Stimulated activated CD4-positive, alpha-beta T cell treated with anti-CD3 and anti-CD28 coated beads, Interleukin-2, amount 100 ng/mL, for 4 hours (primary cell): ENCODE results near the gene SDSL.

Source experiments
- DNase-seq: peaks from one replicate; pipeline ENCODE4 v3.0.0-alpha.2; 2020; ENCODE audit warnings: low read depth

Gene SDSL

GRCh38 chr12:113422030-113422885, at the start of gene SDSL:
TSS of gene SDSL (plus strand) at chr12:113422380. CDS start at chr12:113427983, 5,603 bp downstream.
- DNase-seq, result no peak

DNA sequence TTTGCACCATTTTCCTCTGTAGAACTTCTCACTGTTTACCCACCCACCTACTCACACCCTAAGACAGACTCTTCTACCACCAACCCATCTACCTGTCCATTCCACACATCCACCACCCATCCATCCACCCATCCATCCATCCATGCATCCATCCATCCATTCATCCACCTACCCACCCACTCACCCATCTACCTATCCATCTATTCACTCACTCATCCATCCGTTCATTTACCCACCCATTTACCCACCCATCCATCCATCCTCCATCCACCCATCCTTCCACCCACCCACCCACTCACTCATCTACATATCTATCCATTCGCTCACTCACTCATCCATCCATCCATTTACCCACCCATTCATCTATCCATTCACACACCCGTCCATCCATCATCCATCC, 48.7 kb upstream of the SDSL start:
- DNase-seq, result no peak

DNA sequence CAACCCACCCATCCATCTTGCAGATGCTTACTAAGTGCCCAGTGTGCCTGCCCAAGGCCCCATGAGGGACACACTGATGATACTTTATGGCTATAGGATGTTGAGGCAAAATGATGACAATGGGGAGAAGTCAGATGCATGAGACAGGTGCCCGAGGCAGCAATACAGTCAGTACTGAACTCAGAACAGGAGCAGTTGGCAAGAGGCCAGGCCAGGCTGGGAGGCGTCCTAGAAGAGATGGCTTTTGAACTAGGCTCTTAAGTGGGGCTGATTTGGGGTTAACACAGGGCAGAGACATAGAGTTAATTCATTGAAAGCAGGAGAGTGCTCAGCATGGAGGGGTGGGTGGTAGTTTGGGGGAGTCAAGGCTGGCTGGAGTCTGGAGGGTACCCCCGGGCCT, 48.2 kb upstream of the SDSL start:
- DNase-seq, result no peak

GRCh38 chr12:113374823-113375428, 47.3 kb upstream of the SDSL start:
- no peak for DNase-seq

DNA sequence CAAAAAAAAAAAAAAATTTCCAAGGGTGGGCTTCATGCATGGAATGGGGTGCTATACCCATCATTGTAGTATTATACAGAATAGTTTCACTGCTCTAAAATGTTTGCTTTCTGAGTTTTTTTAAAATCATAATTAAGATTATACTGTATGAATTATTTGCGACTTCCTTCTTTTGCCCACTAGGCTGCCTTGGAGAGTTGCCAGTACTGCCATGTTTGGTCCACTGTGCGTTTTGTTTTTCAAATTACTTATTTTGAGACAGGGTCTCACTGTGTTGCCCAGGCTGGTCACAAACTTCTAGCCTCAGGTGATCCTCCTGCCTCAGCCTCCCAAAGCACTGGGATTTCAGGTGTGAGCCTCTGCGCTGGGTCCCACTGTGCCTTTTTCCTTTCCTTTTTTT, 43.9 kb upstream of the SDSL start:
- no peak for DNase-seq

GRCh38 chr12:113381220-113381619, 41.0 kb upstream of the SDSL start:
- no peak for DNase-seq

- no peak for DNase-seq
Measured at GRCh38 chr12:113382206-113382605, 40.0 kb upstream of the SDSL start.

DNA sequence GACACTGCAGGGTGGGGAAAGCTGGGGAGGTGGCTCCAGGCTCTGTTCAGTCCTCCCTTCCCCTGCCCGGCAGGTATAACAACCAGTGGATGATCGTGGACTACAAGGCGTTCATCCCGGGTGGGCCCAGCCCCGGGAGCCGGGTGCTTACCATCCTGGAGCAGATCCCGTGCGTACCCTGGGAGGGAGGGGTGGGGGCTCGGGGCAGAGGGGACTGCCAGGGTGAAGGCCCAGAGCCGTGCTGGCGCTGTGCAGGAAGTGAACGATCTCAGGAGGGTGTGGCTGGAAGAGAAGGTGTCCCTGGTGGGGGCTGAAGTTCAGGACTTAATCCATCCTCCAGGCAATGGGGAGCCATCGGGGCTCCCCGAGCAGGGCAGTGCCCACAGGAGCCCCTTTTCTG, 37.4 kb upstream of the SDSL start:
- DNase-seq, result no peak

DNA sequence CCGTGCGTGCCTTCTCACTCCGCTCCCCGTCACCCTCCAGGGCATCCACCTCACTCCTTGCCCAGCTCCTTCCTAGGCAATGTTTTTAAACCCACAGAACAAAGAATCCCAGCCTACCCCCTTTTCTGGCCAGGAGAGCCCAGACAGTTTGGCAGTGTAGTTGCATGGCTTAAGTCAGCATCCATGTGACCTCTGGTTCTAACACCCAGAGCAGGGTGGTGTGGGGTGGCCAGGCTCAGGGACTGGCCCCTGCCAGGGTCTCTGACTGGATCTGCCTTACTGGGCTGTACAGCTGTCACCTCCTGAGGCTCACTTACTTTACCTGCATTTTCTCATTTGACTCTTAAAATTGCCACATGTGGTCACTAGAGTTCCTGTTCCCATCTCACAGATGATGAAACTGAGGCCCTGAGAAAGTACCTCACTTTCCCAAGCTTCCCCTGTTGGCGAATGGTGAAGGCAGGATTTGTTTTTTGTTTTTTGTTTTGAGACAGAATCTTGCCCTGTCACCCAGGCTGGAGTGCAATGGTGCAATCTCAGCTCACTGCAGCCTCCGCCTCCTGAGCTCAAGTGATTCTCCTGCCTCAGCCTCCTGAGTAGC, 36.8 kb upstream of the SDSL start:
- no peak for DNase-seq

GRCh38 chr12:113386866-113387566, 35.2 kb upstream of the SDSL start:
- no peak for DNase-seq

GRCh38 chr12:113387631-113388030, 34.5 kb upstream of the SDSL start:
- no peak for DNase-seq

- no peak for DNase-seq
Measured at GRCh38 chr12:113388351-113388750, 33.8 kb upstream of the SDSL start.

- no peak for DNase-seq
Measured at GRCh38 chr12:113390064-113391043, 31.8 kb upstream of the SDSL start.

DNA sequence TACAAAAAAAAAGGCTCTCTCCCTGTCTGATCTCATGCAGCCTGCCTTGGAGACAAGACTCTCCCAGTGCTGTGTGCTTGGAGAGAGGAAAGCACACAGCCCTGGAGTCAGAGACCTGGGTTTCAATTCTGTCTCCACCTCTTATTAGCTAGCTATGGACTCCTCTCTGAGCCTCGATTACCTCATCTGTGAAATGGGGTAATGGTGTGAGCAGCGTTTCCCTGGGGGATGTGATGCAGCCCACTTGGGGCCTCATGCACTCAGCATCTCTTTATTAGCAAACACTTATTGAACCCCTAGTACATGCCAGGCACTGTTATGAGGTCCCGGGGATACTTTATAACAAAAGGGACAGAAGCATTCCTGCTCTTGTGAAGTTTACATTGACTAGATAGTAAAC, 31.0 kb upstream of the SDSL start:
- DNase-seq, result no peak

- no peak for DNase-seq
Measured at GRCh38 chr12:113391650-113392337, 30.4 kb upstream of the SDSL start.

DNA sequence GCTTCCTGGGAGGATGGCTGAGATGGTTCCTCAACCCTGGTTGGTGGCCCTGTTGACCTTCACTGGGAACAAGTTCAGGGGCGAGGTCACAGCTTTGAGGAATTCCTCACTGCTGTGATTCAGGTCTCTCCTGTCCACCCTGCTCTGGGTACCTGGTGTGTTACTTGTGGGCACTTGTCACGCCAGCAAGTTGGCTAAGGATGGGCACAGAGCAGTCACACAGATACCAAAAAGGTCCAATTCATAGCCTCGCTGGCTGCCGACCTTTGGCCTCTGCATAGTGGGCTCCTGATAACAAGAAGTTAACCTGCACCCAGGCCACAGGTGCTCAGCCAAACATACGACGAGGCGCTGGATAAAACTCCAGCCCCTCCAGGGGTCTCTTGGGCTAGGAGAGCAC, 29.7 kb upstream of the SDSL start:
- DNase-seq, result no peak

DNA sequence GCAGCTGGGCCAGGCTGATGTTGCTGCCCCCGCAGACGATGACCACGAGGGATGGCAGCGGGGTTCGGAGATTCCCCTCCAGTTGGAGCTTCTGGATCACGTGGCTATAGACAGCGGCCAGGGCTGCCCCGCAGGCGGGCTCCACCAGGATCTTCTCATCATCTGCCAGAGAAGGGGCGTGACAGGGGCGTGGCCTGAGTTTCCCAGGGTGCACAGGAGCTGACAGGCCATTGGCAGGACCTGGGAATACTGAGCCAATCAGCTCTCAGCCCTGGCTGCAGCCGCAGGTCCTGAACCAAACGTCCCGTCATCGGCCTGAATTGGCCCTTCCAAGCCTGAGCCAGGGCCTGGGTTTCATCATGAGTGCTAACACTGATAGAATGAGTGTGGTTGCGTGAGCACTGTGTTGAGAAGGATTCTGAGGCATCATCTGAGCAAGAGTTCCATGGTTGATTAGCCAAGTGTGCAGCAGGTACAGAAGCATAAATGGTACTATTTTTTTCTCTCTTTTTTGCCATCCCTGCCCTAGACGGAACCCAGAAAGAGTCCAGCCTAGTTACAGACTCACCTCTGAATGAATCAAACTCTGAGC, 29.1 kb upstream of the SDSL start:
- no peak for DNase-seq

DNA sequence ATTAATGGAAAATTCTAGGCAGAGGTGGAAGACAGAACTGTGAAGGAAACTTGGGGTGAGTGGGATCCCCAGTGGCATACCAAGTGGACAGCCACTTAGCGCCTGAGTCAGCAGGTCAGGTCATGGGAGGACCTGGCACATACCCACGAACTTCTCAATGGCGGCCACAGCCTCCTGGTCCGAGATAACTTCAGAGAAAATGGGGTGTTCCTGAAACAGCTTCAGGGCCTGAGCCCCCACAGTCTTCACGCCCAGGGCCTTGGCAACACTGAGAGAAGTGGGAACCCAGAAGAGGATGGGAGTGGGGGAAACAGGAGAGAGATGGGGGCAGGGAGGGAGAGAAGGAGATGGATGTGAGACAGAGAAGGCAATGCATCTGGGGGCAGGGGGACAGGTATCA, 28.4 kb upstream of the SDSL start:
- DNase-seq, result no peak

DNA sequence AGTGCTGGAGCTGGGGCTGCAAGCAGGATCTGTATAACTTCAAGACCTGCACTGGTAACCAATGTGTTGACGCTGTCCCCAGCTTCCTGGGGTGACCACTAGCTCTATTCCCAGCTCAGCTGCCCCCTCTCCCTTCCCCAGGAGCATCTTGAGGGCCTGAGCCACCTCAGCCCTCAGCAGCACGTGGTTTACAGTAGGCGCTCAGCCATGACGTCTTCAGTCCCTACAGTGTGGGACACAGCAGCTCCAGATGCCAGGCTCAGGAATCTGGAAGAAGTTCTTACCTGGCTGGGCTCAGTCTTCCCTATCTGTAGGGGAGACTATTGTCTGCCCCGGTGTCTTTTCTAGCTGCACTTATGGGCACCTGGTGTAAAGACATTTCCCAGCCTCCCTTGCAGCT, 27.1 kb upstream of the SDSL start:
- DNase-seq, result no peak

DNA sequence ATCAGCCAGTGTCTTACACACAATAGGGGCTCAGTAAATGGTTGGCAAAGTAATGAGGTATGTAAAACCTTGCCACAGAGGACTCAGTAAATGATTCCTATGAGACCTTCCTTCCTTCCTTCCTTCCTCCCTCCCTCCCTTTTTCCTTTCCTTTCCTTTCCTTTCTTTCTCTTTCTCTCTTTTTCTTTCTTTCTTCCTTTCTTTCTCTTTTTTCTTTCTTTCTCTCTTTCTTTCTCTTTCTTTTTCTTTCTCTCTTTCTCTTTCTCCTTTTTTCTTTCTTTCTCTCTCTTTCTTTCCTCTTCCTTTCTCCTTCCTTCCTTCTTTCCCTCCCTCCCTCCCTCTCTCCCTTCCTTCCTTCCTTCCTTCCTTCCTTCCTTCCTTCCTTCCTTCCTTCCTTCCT, 26.0 kb upstream of the SDSL start:
- no peak for DNase-seq
